DMS79 treated with DMSO at 0.1 percent for 48 hours (cell line): Measurements from ENCODE around the gene TIFAB.

ENCODE experiments used
- DNase-seq: peaks from one replicate; lab custom pipeline; 2025; lab: John Stamatoyannopoulos, UW

The TIFAB gene

GRCh38 chr5:135481909-135482311 lies 29.8 kb upstream of the TIFAB start:
- no peak for DNase-seq

GRCh38 chr5:135481387-135481786 lies 29.2 kb upstream of the TIFAB start:
- DNase-seq: no peak

- DNase-seq: no peak
Measured at GRCh38 chr5:135480511-135480910, 28.4 kb upstream of the TIFAB start.

GRCh38 chr5:135478938-135479337 lies 26.8 kb upstream of the TIFAB start:
- DNase-seq: no peak

- no peak for DNase-seq
Measured at GRCh38 chr5:135477613-135478066, 25.5 kb upstream of the TIFAB start.

GRCh38 chr5:135476615-135477581 lies 24.7 kb upstream of the TIFAB start:
- no peak for DNase-seq

GRCh38 chr5:135473956-135474670 lies 22.0 kb upstream of the TIFAB start:
- no peak for DNase-seq

- no peak for DNase-seq
Measured at GRCh38 chr5:135472141-135472540, 20.0 kb upstream of the TIFAB start.

- no peak for DNase-seq
Measured at GRCh38 chr5:135471726-135472125, 19.6 kb upstream of the TIFAB start.

GRCh38 chr5:135469911-135470310 lies 17.8 kb upstream of the TIFAB start:
- DNase-seq: no peak

- DNase-seq: no peak
Measured at GRCh38 chr5:135468541-135468940, 16.4 kb upstream of the TIFAB start.

- DNase-seq: no peak
Measured at GRCh38 chr5:135467871-135468485, 15.8 kb upstream of the TIFAB start.

- DNase-seq: no peak
Measured at GRCh38 chr5:135467051-135467625, 15.0 kb upstream of the TIFAB start.

GRCh38 chr5:135466178-135467050 lies 14.3 kb upstream of the TIFAB start:
- DNase-seq: peak; percentile 34

- no peak for DNase-seq
Measured at GRCh38 chr5:135465391-135466122, 13.4 kb upstream of the TIFAB start.

GRCh38 chr5:135462304-135462703 lies 10.2 kb upstream of the TIFAB start:
- peak; percentile 24 for DNase-seq

- DNase-seq: no peak
Measured at GRCh38 chr5:135461481-135462151, 9.5 kb upstream of the TIFAB start.

- DNase-seq: no peak
Measured at GRCh38 chr5:135460246-135461033, 8.3 kb upstream of the TIFAB start.

GRCh38 chr5:135458921-135459331 lies 6.8 kb upstream of the TIFAB start:
- peak; percentile 2 for DNase-seq
